Breast epithelium (tissue), 3 donors: ENCODE measurements around the gene SERPINA5.

Experiments
- CTCF ChIP-seq, 3 donors: fragments of 450-650 bp; IDR thresholded peaks; one replicate each; pipeline ENCODE4 v1.5.1; 2016 to 2017; ENCODE audit warnings: antibody characterized with exemption in 3 of 3, mild to moderate bottlenecking in 3 of 3, moderate library complexity in 3 of 3
- POLR2A ChIP-seq: fragments of 450-650 bp; IDR thresholded peaks from one replicate; pipeline ENCODE4 v1.6.1; 2016; ENCODE audit warnings: antibody characterized with exemption, mild to moderate bottlenecking, moderate library complexity
- POLR2AphosphoS5 ChIP-seq, 3 donors: sonication (generic); formaldehyde crosslinking; IDR thresholded peaks; one replicate each; pipeline ENCODE4 v1.6.1; 2017; ENCODE audit warnings: antibody characterized with exemption in 3 of 3

GRCh38 chr14:94602722-94603121 is 21.5 kb downstream of the SERPINA5 start:
- TF ChIP-seq CTCF (IDR thresholded peaks at IDR 0.05) = no peak
- TF ChIP-seq POLR2AphosphoS5 (IDR thresholded peaks at IDR 0.05) = no peak
- no peak for TF ChIP-seq POLR2A
